SK-N-SH treated with all-trans-retinoic acid at 6 μM for 48 hours (cell line): ENCODE data around the gene FOXN3.

ENCODE experiments used
- ATAC-seq: fragments of 200-7000 bp; cut with Tn5 transposase; 3 replicates; pipeline ENCODE4 v1.9.1; 2020; ENCODE audit warnings: mild to moderate bottlenecking, moderate library complexity
- ARNTL ChIP-seq: fragments of 450-650 bp; formaldehyde crosslinking; IDR thresholded peaks from 2 replicates; pipeline ENCODE4 v1.5.0; 2020; ENCODE audit warnings: low read depth, mild to moderate bottlenecking, moderate library complexity, borderline replicate concordance
- BACH2 ChIP-seq: fragments of 250-450 bp; sonication (Bioruptor Pico); IDR thresholded peaks from 2 replicates; pipeline ENCODE4 v1.9.0; 2021; ENCODE audit warnings: mild to moderate bottlenecking, borderline replicate concordance
- CSDC2 ChIP-seq: fragments of 250-450 bp; sonication (Bioruptor Pico); IDR thresholded peaks from 2 replicates; pipeline ENCODE4 v1.5.0; 2020; ENCODE audit warnings: mild to moderate bottlenecking, moderate library complexity
- GLIS3 ChIP-seq: fragments of 250-450 bp; sonication (Bioruptor Pico); IDR thresholded peaks from 2 replicates; pipeline ENCODE4 v1.5.0; 2020; ENCODE audit warnings: mild to moderate bottlenecking, moderate library complexity
- ISL1 ChIP-seq: fragments of 250-450 bp; sonication (Bioruptor Pico); IDR thresholded peaks from 2 replicates; pipeline ENCODE4 v2.1.2; 2022; ENCODE audit warnings: mild to moderate bottlenecking, moderate library complexity
- OSR1 ChIP-seq: fragments of 250-450 bp; sonication (Bioruptor Pico); IDR thresholded peaks from 2 replicates; pipeline ENCODE4 v1.8.0; 2022; ENCODE audit warnings: moderate library complexity, mild to moderate bottlenecking, inconsistent platforms
- PPARA ChIP-seq: fragments of 250-450 bp; sonication (Bioruptor Pico); IDR thresholded peaks from 2 replicates; pipeline ENCODE4 v1.5.0; 2020; ENCODE audit warnings: mild to moderate bottlenecking, borderline replicate concordance
- RARB ChIP-seq: fragments of 250-450 bp; sonication (Bioruptor Pico); IDR thresholded peaks from 2 replicates; pipeline ENCODE4 v1.8.0; 2021; ENCODE audit warnings: mild to moderate bottlenecking, moderate library complexity
- TCF4 ChIP-seq: fragments of 250-450 bp; sonication (Bioruptor Pico); IDR thresholded peaks from 2 replicates; pipeline ENCODE4 v1.8.0; 2021; ENCODE audit warnings: mild to moderate bottlenecking, moderate library complexity, borderline replicate concordance
- TOX ChIP-seq: fragments of 250-450 bp; sonication (Bioruptor Pico); IDR thresholded peaks from 2 replicates; pipeline ENCODE4 v1.8.0; 2021; ENCODE audit warnings: mild to moderate bottlenecking, moderate library complexity, borderline replicate concordance
- ZC3H10 ChIP-seq: fragments of 250-450 bp; sonication (Bioruptor Pico); IDR thresholded peaks from 2 replicates; pipeline ENCODE4 v1.5.1; 2021; ENCODE audit warnings: mild to moderate bottlenecking, moderate library complexity
- ZFP3 ChIP-seq: fragments of 250-450 bp; sonication (Bioruptor Pico); IDR thresholded peaks from 2 replicates; pipeline ENCODE4 v1.5.0; 2020; ENCODE audit warnings: mild to moderate bottlenecking, moderate library complexity
- ZNF565 ChIP-seq: fragments of 450-650 bp; formaldehyde crosslinking; conservative IDR thresholded peaks from 2 replicates; pipeline ENCODE4 v1.5.0; 2020; ENCODE audit warnings: low read depth, mild to moderate bottlenecking, moderate library complexity
- ZNF70 ChIP-seq: fragments of 450-650 bp; formaldehyde crosslinking; IDR thresholded peaks from 2 replicates; pipeline ENCODE4 v1.5.0; 2020; ENCODE audit warnings: mild to moderate bottlenecking, moderate library complexity
- ZNF8 ChIP-seq: fragments of 450-650 bp; formaldehyde crosslinking; IDR thresholded peaks from 2 replicates; pipeline ENCODE4 v1.5.0; 2020; ENCODE audit warnings: mild to moderate bottlenecking, moderate library complexity
- TF ChIP-seq, protein P1 (sequence below): fragments of 250-450 bp; sonication (Bioruptor Pico); IDR thresholded peaks from 2 replicates; pipeline ENCODE4 v1.5.0; 2020; ENCODE audit warnings: mild to moderate bottlenecking, moderate library complexity
- TF ChIP-seq, protein P2 (sequence below): fragments of 250-450 bp; sonication (Bioruptor Pico); IDR thresholded peaks from 2 replicates; pipeline ENCODE4 v1.8.0; 2021; ENCODE audit warnings: low read depth, mild to moderate bottlenecking, moderate library complexity, borderline replicate concordance
- TF ChIP-seq, protein P3 (sequence below): fragments of 250-450 bp; sonication (Bioruptor Pico); IDR thresholded peaks from 2 replicates; pipeline ENCODE4 v1.5.1; 2021; ENCODE audit warnings: mild to moderate bottlenecking, moderate library complexity
- TF ChIP-seq, protein P4 (sequence below): fragments of 250-450 bp; sonication (Bioruptor Pico); IDR thresholded peaks from 2 replicates; pipeline ENCODE4 v1.8.0; 2020; ENCODE audit warnings: mild to moderate bottlenecking, moderate library complexity, borderline replicate concordance
- TF ChIP-seq, protein P5 (sequence below): fragments of 250-450 bp; sonication (Bioruptor Pico); IDR thresholded peaks from 2 replicates; pipeline ENCODE4 v1.5.1; 2020; ENCODE audit warnings: low read depth, mild to moderate bottlenecking, moderate library complexity

Gene FOXN3

DNA sequence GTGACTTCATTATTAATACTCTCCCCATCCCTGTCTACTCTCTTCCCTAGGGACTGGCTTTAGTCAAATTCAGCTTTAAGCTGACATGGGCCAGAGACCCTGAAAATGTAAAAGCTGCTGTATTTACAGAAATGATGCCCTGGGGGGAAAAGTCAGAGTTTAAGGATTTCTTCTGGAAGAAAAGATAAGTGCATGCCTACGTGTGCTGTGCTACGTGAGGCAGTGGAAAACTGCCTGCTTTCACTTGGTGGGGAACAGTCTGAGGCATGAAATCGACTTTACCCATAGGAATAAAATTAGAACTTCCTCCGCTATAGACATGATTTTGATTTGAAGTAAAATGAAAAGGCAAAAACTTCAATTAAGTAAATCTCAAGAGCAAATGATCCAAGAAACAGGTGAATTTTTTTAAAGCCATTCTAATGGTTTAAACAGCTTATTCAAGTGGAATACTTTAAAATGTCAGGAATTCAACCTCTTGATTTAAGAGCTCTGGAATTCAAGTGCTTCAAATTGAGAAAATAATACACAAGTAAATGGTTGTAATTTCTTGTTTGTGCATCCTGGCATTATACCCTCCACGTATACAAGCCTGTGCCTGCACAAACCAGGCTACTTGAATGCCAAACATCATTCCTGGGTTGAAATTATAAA, 168.5 kb downstream of the FOXN3 start:
- TF ChIP-seq ISL1 = no peak
- TF ChIP-seq OSR1 = no peak
- ATAC-seq = no peak; the same call in 2 of the 3 replicates

DNA sequence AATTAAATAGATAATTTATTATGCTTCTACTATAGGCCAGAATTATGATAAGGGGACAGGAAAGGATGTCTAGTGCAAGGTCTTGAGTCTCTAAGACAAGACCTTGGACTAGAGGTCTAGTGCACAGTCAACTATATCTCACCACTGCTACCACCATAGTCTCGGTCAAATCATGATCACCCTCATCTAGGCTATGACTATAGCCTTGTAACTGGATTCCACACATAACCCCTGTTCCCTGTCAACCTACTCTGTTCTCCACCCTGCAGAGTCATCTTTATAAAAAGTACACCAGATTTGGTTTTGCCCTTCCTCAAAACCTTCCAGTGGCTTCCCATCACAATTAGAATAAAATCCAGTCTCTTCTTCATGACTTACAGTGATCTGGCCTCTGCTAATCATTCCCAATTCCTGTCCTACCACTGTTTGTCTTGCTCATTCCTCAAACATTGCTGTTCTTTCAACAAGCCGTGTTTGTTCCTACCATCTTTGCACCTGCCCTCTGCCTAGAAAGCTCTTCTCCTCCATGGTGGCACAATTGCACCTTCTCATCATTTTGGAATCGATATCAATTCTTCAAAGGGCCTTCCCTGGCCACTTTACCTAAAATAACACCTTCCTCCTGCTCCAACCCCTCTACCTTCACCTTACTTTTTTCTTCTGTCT, 169.4 kb downstream of the FOXN3 start:
- ATAC-seq = no peak
- no peak for TF ChIP-seq ZNF8
- TF ChIP-seq, protein P1, sequence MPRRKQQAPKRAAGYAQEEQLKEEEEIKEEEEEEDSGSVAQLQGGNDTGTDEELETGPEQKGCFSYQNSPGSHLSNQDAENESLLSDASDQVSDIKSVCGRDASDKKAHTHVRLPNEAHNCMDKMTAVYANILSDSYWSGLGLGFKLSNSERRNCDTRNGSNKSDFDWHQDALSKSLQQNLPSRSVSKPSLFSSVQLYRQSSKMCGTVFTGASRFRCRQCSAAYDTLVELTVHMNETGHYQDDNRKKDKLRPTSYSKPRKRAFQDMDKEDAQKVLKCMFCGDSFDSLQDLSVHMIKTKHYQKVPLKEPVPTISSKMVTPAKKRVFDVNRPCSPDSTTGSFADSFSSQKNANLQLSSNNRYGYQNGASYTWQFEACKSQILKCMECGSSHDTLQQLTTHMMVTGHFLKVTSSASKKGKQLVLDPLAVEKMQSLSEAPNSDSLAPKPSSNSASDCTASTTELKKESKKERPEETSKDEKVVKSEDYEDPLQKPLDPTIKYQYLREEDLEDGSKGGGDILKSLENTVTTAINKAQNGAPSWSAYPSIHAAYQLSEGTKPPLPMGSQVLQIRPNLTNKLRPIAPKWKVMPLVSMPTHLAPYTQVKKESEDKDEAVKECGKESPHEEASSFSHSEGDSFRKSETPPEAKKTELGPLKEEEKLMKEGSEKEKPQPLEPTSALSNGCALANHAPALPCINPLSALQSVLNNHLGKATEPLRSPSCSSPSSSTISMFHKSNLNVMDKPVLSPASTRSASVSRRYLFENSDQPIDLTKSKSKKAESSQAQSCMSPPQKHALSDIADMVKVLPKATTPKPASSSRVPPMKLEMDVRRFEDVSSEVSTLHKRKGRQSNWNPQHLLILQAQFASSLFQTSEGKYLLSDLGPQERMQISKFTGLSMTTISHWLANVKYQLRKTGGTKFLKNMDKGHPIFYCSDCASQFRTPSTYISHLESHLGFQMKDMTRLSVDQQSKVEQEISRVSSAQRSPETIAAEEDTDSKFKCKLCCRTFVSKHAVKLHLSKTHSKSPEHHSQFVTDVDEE (CRISPR knock-in tag) = no peak

DNA sequence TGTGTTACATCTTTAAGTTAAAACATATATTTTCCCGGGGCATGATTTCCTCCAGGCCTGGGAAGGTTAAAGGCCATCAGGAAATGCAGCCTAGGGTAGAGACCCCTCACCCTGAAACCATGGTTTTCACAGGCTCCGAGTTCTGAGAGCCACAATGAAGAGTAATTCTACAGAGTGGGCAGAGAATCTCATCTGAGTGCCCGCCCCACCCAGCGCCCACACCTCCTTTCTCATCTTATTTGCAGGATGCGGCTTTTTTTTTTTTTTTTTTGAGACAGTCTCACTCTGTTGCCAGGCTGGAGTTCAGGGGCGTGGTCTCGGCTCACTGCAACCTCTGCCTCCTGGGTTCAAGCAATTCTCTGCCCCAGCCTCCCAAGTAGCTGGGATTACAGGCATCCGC, 170.7 kb downstream of the FOXN3 start:
- ATAC-seq = no peak
- TF ChIP-seq ZNF70 = no peak
- TF ChIP-seq, protein P2, sequence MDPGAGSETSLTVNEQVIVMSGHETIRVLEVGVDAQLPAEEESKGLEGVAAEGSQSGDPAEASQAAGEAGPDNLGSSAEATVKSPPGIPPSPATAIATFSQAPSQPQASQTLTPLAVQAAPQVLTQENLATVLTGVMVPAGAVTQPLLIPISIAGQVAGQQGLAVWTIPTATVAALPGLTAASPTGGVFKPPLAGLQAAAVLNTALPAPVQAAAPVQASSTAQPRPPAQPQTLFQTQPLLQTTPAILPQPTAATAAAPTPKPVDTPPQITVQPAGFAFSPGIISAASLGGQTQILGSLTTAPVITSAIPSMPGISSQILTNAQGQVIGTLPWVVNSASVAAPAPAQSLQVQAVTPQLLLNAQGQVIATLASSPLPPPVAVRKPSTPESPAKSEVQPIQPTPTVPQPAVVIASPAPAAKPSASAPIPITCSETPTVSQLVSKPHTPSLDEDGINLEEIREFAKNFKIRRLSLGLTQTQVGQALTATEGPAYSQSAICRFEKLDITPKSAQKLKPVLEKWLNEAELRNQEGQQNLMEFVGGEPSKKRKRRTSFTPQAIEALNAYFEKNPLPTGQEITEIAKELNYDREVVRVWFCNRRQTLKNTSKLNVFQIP (CRISPR knock-in tag) = no peak
- no peak for TF ChIP-seq ZC3H10 (CRISPR knock-in tag)
- TF ChIP-seq, protein P3, sequence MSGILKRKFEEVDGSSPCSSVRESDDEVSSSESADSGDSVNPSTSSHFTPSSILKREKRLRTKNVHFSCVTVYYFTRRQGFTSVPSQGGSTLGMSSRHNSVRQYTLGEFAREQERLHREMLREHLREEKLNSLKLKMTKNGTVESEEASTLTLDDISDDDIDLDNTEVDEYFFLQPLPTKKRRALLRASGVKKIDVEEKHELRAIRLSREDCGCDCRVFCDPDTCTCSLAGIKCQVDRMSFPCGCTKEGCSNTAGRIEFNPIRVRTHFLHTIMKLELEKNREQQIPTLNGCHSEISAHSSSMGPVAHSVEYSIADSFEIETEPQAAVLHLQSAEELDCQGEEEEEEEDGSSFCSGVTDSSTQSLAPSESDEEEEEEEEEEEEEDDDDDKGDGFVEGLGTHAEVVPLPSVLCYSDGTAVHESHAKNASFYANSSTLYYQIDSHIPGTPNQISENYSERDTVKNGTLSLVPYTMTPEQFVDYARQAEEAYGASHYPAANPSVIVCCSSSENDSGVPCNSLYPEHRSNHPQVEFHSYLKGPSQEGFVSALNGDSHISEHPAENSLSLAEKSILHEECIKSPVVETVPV = no peak
- TF ChIP-seq PPARA = no peak
- no peak for TF ChIP-seq BACH2 (CRISPR knock-in tag)
- no peak for TF ChIP-seq ISL1
- no peak for TF ChIP-seq CSDC2 (CRISPR knock-in tag)
- TF ChIP-seq, protein P1 (CRISPR knock-in tag) = no peak
- TF ChIP-seq TCF4 (CRISPR knock-in tag) = no peak
- no peak for TF ChIP-seq ZFP3 (CRISPR knock-in tag)
- no peak for TF ChIP-seq ZNF565 (CRISPR knock-in tag)
- TF ChIP-seq, protein P4, sequence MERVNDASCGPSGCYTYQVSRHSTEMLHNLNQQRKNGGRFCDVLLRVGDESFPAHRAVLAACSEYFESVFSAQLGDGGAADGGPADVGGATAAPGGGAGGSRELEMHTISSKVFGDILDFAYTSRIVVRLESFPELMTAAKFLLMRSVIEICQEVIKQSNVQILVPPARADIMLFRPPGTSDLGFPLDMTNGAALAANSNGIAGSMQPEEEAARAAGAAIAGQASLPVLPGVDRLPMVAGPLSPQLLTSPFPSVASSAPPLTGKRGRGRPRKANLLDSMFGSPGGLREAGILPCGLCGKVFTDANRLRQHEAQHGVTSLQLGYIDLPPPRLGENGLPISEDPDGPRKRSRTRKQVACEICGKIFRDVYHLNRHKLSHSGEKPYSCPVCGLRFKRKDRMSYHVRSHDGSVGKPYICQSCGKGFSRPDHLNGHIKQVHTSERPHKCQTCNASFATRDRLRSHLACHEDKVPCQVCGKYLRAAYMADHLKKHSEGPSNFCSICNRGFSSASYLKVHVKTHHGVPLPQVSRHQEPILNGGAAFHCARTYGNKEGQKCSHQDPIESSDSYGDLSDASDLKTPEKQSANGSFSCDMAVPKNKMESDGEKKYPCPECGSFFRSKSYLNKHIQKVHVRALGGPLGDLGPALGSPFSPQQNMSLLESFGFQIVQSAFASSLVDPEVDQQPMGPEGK (CRISPR knock-in tag) = no peak
- no peak for TF ChIP-seq ARNTL (CRISPR knock-in tag)
- no peak for TF ChIP-seq ZNF8

DNA sequence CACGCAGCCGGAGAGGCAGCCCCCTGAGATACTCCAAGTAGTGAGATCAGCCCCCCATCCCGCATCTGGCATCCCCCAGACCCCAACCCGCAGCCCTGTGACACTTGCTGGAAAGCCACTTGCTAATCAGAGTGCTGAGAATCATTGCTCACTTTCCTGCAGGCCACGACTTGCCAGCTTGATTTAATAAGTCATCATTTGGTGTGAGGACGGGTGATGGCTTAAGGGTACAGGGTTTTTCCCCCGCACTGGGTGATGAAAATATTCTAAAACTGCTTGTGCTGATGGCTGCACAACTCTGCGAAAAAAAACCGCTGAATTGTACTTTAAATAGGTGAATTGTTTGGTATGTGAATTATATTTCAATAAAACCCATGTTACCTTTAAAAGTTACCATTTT, 171.2 kb downstream of the FOXN3 start:
- no peak for ATAC-seq
- TF ChIP-seq RARB (CRISPR knock-in tag) (no peak), PPARA (no peak), BACH2 (CRISPR knock-in tag) (no peak), CSDC2 (CRISPR knock-in tag) (no peak), ZC3H10 (CRISPR knock-in tag) (no peak), TOX (CRISPR knock-in tag) (no peak), ZNF70 (no peak), GLIS3 (CRISPR knock-in tag) (no peak), ZNF8 (no peak)
- TF ChIP-seq, protein P3 = no peak
- TF ChIP-seq, protein P5, sequence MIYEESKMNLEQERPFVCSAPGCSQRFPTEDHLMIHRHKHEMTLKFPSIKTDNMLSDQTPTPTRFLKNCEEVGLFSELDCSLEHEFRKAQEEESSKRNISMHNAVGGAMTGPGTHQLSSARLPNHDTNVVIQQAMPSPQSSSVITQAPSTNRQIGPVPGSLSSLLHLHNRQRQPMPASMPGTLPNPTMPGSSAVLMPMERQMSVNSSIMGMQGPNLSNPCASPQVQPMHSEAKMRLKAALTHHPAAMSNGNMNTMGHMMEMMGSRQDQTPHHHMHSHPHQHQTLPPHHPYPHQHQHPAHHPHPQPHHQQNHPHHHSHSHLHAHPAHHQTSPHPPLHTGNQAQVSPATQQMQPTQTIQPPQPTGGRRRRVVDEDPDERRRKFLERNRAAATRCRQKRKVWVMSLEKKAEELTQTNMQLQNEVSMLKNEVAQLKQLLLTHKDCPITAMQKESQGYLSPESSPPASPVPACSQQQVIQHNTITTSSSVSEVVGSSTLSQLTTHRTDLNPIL (CRISPR knock-in tag) = no peak
